RPMI7951 (cell line): ENCODE data around the gene AKIRIN2. TPM values are rescaled to one million over a fixed set of nuclear protein-coding genes. Genes with fewer than 3 reads are reported as not detected.
"Not testable (repeated sequence)": the region's sequence is repeated elsewhere in the genome, so short reads cannot be mapped to it uniquely, and the experiment has no call there.

ENCODE experiments used
- DNase-seq: peaks from one replicate; pipeline ENCODE4 v3.0.0-alpha.2; 2012; ENCODE audit warnings: low read depth
- total RNA-seq: library from RNA; depleted of rRNA; stranded (reverse); fragments of >200 nt; shearing (Covaris generic); gene quantifications from 2 replicates; pipeline ENCODE4 v1.2.3, GENCODE V29; 2014

Gene AKIRIN2
- total RNA-seq, 1 experiment from 2014 or later: 17.3 TPM

DNA sequence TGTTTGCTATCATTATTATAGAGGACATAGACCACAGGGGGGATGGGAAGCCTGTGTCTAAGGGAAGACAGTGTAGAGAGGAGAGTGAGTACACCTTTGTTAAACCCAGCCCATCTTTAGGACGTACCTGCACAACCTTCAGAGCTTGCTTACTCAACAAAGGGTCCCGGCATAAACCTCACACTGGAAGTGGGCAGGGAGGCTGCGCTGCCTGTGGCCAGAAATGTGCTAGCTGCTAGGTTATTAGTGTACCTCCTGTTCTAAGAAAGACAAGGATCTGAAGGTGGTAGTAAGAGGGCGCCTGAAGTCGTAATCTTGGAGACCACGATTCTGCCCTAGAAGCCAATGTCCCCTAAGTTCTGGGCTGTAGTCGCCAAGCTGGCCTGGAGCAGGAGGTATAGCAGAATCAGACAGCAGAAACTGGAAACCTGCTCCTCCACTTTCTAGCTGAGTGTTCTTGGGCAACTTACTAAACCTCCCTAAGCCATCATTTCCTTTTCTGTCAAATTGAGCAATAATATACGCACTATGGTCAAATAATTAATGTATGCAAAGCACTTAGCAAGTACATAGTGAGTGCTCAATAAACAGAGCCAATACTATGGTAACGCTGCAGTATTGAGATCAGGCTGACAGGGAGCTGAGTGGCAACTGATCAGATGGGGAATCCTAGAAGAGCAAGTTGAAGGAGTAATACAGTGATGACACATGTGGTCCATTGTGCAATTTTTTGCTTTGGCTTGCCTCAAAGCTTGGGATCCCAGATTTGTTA, 16.8 kb upstream of the AKIRIN2 start:
- no peak for DNase-seq

DNA sequence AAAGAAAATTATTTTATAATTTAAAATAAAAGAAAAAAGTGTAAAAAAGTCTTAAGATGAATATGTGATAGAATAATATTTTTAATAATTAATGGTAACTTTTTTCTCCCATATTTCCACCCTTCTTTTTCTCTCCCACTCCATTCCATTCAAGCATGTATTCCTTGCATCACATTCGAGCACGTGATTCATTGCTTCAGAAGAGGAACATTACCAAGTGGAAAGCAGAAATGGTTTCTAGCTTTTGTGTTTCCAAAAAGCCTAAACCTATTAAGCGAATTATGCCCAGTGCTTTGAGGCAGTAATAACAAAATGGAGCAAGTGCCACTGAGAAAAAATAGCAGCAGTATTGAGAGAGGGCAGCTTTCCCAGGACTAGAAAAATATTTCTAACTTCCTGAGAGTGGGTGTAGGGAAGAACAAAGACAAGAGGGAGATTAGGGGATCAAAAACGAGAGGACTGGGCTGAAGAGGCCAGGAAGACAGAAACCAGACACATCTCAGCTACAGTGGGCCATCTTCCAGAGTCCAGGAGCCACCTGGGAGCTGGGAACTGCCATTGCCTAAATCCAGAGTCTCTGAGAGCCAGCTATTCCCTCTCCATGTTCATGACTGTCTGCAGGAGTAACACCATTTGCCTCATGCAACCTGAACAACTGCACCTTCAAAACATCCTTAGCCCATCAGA, 15.0 kb upstream of the AKIRIN2 start:
- no peak for DNase-seq

DNA sequence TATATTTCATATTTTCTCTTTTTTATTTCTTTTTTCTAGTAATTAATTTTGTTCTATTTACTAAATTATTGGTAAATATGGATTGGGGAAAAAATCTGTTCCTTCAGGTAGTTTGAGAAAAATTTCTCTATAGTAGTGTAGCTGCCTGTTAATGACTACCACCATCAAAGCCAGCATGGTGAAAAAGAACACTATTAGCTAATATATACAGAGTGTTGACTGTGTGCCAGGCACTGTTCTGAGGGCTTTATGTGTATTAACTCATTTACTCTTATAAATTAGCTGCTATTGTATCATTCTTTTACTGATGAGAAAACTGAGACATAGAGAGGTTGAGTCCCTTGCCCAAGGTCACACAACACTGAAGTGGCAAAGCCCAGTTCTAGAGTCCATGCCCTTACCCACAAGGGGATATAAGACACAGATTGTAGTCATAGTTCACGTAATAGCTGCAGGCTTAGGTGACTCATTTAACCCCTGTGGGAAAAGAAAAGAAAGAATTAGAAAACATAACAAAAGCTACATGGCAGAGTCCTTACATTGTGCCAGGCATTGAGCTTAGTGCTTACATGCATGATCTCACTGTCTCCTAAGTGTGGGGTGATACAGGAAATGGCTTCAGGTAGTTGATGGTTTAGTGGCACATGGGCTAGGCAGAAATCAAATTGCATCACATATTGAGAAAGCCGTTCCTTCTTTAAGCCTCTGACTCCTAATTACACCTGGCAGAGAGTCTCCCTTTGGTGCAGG, 12.2 kb upstream of the AKIRIN2 start:
- peak; percentile 82 for DNase-seq

DNA sequence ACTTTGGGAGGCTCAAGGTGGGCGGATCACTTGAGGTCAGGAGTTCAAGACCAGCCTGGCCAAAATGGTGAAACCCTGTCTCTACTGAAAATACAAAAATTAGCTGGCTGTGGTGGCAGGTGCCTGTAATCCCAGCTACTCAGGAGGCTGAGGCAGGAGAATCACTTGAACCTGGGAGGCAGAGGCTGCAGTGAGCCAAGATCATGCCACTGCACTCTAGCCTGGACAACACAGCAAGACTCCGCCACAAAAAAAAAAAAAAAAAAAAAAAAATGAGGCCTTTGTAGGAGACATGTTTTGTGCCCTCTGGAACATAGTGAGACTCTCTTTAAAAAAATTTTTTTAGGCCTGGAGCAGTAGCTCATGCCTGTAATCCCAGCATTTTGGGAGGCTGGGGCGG, 10.7 kb upstream of the AKIRIN2 start:
- DNase-seq: not testable (repeated sequence)

DNA sequence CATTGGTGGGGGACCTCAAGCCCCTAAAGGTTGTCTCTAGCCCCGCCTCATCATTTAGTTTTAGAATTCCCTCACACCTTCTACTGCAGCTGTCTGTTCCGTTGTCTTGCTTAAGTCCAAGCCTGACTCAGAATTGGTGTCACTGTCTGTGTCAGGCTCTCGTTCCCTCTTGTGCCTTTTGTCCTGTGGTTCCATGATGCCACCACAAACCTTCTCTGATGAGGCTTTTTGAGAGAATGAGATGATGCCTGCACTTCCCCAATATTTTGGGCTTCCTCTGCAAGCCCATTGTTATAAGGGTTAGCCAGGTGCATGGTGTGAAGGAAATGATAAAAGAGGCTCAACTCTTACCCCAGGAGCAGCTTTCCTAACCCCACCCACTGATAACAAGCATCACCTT, 8.1 kb upstream of the AKIRIN2 start:
- DNase-seq: no peak

DNA sequence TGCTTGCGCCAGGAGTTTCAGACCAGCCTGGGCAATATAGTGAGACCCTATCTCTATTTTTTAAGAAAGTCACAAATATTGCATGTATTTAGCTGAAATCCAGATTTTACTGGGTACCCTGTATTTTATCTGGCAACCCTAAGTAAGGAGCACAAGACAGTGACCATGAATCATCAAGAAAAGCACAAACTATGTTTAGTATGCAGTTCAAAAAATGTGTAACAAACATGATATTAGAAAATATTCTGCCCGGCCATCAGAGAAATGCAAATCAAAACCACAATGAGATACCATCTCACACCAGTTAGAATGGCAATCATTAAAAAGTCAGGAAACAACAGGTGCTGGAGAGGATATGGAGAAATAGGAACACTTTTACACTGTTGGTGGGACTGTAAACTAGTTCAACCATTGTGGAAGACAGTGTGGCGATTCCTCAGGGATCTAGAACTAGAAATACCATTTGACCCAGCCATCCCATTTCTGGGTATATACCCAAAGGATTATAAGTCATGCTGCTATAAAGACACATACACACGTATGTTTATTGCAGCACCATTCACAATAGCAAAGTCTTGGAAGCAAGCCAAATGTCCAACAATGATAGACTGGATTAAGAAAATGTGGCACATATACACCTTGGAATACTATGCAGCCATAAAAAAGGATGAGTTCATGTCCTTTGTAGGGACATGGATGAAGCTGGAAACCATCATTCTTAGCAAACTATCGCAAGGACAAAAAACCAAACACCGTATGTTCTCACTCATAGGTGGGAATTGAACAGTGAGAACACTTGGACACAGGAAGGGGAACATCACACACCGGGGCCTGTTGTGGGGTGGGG, 6.8 kb upstream of the AKIRIN2 start:
- DNase-seq: not testable (repeated sequence)

DNA sequence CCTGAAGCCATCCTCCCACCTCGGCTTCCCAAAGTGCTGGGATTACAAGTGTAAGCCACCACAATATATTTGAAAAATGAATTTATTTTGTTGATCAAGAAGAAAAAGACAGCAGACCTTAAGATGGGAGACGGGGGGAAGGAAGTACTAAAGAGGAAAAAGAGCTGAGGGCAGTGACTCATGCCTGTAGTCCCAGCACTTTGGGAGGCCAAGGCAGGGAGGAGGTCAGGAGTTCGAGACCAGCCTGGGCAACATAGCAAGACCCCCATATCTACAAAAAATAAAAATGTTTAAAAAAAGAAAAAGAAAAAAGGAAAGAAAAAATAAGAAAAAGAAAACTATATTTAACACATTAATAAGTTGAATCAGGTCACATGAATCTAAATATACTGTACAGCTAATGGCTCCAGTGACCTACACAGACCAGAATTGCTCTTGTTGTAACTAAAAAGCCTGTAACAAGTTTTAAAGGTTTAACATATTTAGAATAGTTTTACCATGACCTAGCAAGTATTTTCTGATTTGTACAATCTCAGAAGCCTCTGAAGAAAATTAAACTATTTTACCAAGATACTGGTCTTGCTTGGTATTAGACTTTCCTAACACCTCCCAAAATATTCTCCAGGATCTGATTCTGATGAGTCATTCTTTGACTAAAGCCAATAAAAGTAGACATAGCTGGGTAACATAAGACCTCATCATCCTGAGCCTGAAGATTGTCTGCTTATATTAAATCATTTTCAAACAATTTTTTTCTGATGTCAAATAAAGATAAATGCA, 4.3 kb upstream of the AKIRIN2 start:
- DNase-seq: peak; percentile 53

DNA sequence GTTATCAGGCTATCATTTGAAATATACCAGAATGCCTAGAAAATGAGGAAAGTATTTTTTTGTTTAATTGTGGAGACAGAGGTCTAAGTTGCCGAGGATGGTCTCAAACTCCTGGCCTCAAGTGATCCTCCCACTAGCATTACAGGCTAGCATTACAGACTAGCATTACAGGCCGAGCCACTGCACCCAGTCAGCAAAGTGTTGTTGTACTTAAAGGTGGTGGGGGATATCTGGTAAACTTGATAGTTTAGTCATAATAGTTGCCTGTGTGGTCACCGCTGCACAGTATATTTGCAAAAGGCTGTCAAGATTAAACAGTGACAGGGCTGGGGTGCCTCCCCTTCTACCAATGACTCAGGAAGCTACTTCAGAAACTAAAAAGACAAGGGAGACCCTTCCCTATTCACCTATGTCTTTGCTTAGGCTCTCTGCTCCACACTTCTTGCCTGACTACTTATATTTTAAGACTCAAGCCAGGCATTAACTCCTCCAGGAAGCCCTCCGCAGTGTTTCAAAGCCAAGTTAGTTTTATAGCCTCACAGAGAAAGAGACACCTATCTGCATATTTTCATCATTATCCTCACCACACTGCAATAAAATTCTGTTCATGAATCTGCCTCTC, 3.1 kb upstream of the AKIRIN2 start:
- DNase-seq: peak; percentile 8

DNA sequence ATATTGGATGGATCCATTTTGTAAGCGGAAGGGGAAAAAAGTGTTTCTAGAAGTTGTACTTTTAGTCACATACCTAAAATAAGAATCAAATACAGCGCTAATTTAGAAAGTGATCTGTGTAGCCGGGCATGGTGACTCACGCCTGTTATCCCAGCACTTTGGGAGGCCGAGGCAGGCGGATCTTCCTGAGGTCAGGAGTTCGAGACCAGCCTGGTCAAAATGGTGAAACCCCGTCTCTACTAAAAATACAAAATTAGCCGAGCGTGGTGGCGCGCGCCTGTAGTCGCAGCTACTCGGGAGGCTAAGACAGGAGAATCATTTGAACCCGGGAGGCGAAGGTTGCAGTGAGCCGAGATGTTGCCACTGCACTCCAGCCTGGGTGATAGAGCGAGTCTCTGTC, 1.0 kb upstream of the AKIRIN2 start:
- DNase-seq: not testable (repeated sequence)

DNA sequence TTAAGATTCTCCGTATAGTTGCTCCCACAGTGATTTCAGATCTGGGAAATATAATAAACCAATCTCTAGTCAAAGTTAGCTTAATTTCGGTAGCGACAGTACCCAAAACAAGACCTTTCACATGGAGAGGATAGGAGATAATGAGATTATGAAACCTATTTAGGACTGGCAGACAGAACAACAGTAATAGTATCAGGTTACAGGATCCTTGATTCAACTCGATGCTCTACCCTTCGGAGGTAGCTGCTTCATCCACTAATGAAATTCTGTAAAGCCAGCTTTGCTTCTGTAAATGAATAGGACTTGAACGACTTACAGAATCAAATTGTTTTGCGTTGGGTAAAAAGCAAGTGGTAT, 534 bp upstream of the AKIRIN2 start:
- peak; percentile 80 for DNase-seq

DNA sequence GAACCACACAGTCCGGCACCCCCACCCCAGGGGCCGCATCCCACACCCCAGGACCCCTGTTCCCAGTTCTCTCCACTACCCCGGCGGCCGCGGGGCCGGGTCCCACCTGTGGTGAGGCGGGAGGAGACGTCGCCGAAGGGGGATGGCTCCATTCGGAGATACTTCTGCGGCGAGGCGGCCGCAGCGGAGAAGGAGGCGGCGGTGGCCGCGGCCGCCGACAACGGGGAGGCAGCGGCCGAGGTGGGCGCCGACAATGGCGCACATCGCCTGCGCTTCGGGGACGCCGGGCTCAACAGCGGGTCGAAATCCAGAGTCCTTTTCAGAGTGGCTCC, 723 bp downstream of the AKIRIN2 start:
- no peak for DNase-seq

DNA sequence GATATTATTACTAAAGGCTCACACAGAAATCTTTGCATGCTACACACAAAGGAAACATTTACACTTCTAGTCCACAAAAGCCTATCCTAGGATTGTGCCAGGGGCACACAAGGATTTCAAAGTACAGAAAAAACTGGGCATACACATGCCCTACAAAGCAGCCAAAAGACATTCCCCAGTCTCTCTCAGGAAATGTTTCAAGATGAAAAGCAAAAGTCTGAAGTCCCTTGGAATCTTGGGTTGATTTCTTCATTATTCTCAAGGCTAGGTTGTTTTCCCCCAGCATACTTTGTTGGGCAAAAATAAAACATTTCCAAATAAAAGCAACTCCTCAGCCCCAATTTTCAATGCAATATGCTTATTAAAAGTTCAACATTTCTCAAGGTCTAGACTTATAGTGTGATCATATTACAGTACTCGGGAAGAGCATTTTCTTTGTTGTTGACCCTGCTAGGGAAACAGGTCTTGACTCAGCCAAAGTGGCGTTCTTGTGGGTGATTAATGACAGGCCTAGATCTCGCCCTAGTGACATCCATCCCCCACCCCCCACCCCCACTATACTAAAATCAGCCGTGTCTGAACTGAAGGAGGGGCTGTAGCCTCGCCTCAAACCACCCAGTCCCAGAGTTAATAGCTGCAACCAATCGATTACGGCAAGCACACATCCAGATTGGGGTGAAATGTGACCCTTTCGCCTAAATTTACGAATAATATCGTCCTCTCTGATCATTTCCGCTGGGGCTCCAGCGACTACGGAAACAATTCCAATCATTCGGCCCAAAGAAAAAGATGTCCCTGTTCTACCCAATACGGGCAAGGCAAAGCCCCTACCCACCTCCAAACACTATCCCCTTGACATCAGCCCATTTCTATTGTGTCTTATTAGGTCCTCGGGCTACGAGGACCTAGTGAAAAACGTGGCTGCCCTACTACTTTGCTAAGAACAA, 1.4 kb downstream of the AKIRIN2 start:
- DNase-seq: peak; percentile 80

DNA sequence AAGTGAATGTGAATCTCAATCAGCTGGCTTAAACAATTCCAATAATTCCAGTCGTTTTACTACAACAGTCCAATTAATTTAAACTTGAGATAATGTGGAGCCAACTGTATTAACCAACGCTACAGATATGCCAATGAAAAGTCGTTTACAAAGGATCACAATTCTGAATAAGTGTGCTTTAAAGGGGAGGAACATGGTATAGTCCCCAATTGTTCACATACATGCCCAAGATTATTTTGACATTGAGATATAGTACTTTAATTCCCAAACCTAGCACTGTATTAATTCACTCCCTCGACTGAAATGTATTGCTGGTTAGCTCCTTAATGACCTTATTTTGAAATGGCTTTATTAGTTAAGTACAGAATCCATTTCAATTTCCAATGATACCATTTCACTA, 2.5 kb downstream of the AKIRIN2 start:
- DNase-seq: no peak

DNA sequence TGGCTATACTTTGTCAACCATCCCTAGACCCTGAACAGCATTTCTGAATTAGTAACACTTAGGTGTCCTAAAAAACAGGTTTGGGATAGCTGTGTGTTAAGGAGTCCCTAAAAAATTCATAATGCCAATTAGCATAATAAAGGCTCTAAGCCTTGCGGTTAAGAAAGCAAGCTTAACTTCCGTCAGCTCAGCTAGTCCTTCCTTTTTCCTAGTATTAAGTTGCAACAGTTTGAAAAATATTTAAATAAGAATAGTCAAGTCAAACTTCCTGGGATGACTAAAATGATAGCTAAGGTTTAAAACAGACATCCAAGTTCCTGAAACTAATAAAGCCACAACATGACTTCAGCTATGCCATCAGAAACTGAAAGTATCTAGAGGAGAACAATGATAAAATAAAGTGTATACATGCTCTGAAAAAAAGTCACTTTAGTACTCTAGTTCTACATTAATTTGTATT, 3.5 kb downstream of the AKIRIN2 start:
- peak; percentile 26 for DNase-seq

DNA sequence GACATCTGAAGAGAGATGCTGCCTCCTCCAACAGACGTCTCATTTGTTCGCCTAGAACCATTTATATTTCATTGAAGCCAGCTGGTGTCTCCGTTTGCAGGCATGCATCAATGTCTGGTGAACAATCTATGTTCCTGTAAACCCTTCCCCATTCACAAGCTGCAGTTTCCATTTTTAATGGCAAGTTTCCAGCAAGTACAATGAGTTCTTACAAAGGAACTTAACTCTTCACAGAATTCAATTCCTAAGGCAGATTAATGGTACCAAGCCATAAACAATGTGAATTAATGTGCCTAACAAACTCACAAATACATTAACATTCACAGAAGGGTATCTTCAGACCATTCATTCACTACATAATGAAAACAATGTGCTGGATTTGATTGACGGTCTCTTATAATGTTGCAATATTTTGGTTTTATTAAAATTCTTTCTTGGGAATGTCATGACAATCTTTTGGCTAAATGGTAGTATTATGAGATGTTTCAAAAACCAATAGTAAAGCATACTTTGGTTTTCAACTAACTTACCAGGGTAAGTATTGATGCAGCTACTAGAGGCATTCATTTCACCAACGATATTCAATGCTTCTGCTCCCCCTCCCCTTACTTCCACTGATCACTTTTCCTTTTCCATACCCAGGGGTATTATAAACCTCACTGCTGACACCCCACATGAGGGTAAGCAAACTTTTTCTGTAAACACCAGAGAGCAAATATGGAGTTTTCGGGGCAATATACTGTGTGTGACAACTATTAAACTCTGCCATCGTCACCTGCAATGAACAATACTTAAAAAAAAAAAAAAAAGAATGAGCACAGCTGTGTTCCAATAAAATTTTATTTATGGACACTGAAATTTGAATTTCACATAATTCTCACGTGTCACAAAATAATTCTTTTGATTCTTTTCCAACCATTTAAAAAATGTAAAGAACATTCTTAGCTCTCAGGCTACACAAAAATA, 4.2 kb downstream of the AKIRIN2 start:
- DNase-seq: peak; percentile 68

DNA sequence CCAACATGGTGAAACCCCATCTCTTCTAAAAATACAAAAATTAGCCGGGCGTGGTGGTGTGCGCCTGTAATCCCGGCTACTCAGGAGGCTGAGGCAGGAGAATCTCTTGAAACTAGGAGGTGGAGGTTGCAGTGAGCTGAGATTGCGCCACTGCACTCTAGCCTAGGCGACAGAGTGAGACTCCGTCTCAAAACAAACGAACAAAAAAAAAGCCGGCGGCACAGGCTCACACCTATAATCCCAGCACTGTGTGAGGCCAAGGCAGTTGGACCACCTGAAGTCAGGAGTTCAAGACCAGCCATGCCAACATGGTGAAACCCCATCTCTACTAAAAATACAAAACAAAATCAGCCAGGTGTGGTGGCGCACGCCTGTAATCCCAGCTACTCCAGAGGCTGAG, 5.2 kb downstream of the AKIRIN2 start:
- not testable (repeated sequence) for DNase-seq

DNA sequence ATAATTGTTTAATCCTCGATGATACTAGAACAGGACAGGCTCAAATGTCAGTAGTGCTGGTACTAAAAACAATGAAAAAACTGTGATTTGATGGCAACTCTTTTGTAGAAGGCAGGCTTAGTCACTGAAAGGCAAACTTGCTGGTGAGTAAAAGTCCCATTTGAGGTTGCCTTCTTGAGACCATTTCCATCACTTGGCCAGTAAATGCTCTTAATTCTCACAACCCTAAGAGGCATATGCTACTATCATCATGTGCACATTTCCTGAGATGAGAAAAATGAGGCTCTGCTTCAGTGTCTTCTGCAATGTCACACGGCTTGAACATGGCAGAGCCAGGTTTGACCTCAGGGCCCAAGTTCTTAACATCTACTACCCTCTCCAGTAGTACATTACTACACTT, 9.9 kb downstream of the AKIRIN2 start:
- no peak for DNase-seq

DNA sequence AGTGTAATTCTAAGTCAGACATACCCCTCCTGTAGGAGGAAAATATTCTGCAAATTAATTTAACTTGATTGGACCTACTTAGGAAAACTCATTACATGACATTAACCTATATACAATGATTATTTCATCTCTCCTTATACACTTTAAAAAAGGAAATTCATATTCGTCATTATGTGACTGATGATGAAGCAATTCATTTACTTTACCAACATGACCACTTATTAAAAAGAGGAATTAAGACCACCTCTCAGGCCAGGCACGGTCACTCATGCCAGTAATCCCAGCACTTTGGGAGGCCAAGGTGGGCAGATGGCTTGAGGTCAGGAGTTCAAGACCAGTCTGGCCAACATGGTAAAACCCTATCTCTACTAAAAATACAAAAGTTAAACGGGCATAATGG, 11.6 kb downstream of the AKIRIN2 start:
- no peak for DNase-seq
